ENCODE measurements around the gene TMEM198. TPM values are rescaled to one million over a fixed set of nuclear protein-coding genes. Genes with fewer than 3 reads are reported as not detected.

TMEM198 gene
- total and polyA plus RNA-seq, 2 experiments from 2014 or later: 1.7 to 5.8 TPM

DNA sequence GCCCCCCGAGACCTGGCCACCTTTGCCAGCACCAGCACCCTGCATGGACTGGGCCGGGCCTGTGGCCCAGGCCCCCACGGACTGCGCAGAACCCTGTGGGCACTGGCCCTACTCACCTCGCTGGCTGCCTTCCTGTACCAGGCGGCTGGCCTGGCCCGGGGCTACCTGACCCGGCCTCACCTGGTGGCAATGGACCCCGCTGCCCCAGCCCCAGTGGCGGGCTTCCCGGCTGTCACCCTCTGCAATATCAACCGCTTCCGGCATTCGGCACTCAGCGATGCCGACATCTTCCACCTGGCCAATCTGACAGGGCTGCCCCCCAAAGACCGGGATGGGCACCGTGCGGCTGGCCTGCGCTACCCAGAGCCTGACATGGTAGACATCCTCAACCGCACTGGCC lies 29.0 kb upstream of the TMEM198 start:
- no peaks in the 10 kb centered on the region for H3K9me3 ChIP-seq (ENCODE audit: low read depth)
- WGBS, 2 experiments (ENCODE audit: low coverage in 1 of 2, low lambda C conversion rate in 2 of 2, missing lambda C conversion rate in 2 of 2): 87 to 88% methylated on average over 20 to 21 of the region's 21 CpGs
- H3K4me2 ChIP-seq (ENCODE audit: unreplicated experiment): no peak overlapping the region
- H3K27ac ChIP-seq: no peak overlapping the region
- in situ Hi-C loops (cut with MboI): no loop called here
- H3K27me3 ChIP-seq (replicated peaks; ENCODE audit: insufficient read depth): peaks cover 17% of the 10 kb centered on the region
- no peaks in the 10 kb centered on the region for H3F3A ChIP-seq (ENCODE audit: insufficient read depth)
- H2AFZ ChIP-seq: no peak overlapping the region
- no peak overlapping the region for H3K9ac ChIP-seq
- H3K79me2 ChIP-seq (ENCODE audit: insufficient read depth): no peaks in the 10 kb centered on the region
- H3K4me1 ChIP-seq (ENCODE audit: insufficient read depth): peaks cover 5% of the 10 kb centered on the region; the same call in 1 of the 2 replicates
- no peaks in the 10 kb centered on the region for H4K20me1 ChIP-seq (ENCODE audit: insufficient read depth)
- no peak for DNase-seq
- no peaks in the 10 kb centered on the region for H3K36me3 ChIP-seq (ENCODE audit: low read depth)
- H3K4me3 ChIP-seq: no peak overlapping the region
- H3K9me2 ChIP-seq (ENCODE audit: insufficient read depth): no peaks in the 10 kb centered on the region
- TF ChIP-seq EZH2phosphoT487 (IDR thresholded peaks at IDR 0.05; ENCODE audit: insufficient read depth, low read depth): no peak
- TF ChIP-seq EZH2 (IDR thresholded peaks at IDR 0.05; ENCODE audit: insufficient read depth, poor library complexity, severe bottlenecking): no peak

DNA sequence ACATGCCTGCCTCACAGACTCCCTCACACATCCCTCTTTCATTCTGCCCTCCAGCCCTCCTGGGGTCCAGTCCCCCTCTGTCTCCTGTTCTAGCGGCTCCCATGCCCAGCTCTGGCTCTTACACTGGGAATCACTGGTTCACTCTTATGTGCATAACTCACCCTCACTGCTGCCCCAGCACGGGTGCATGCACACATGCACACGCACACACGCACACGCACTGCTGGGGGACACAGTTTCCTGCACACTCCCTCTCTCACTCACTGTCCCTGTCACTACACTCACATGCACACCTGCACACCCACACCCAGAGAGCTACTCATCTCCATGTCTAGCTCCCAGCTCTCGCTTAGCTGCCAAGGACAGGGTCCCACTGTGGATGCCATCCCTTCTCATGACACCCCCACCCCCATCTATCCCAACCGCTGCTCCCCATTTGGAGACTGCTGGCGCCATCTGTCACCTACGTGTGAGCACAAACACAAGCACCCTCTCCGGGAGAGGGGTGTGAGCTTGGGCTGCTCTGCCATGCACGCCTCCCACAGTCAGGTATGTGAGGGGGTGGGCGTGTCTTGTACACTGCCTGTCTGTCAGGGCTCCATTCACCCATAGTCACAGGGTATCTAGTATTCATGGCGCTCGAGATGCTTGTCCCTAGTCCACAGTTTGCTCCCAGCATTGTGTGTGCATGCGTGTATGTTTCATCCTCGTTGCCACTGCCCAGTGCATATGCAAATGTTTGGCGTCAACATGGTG lies 27.8 kb upstream of the TMEM198 start:
- no peaks in the 10 kb centered on the region for H3K9me2 ChIP-seq (ENCODE audit: insufficient read depth)
- no peaks in the 10 kb centered on the region for H3K36me3 ChIP-seq (ENCODE audit: low read depth)
- 77% methylated on average over 17 of the region's 17 CpGs for WGBS, 2 experiments (ENCODE audit: low coverage in 1 of 2, low lambda C conversion rate in 2 of 2, missing lambda C conversion rate in 2 of 2)
- no peaks in the 10 kb centered on the region for H4K20me1 ChIP-seq (ENCODE audit: insufficient read depth)
- peaks cover 9% of the 10 kb centered on the region for H3K4me1 ChIP-seq (ENCODE audit: insufficient read depth)
- no peak overlapping the region for H2AFZ ChIP-seq
- H3K4me3 ChIP-seq: no peak overlapping the region
- TF ChIP-seq EZH2 (IDR thresholded peaks at IDR 0.05; ENCODE audit: insufficient read depth, poor library complexity, severe bottlenecking) (no peak), EZH2phosphoT487 (IDR thresholded peaks at IDR 0.05; ENCODE audit: insufficient read depth, low read depth) (no peak)
- DNase-seq: no peak
- H3K79me2 ChIP-seq (ENCODE audit: insufficient read depth): no peaks in the 10 kb centered on the region
- H3F3A ChIP-seq (ENCODE audit: insufficient read depth): no peaks in the 10 kb centered on the region
- no peak overlapping the region for H3K9ac ChIP-seq
- no peak overlapping the region for H3K27ac ChIP-seq
- no peak overlapping the region for H3K4me2 ChIP-seq (ENCODE audit: unreplicated experiment)
- no peaks in the 10 kb centered on the region for H3K9me3 ChIP-seq (ENCODE audit: low read depth)
- in situ Hi-C loops (cut with MboI): no loop called here
- peaks cover 17% of the 10 kb centered on the region for H3K27me3 ChIP-seq (replicated peaks; ENCODE audit: insufficient read depth)

DNA sequence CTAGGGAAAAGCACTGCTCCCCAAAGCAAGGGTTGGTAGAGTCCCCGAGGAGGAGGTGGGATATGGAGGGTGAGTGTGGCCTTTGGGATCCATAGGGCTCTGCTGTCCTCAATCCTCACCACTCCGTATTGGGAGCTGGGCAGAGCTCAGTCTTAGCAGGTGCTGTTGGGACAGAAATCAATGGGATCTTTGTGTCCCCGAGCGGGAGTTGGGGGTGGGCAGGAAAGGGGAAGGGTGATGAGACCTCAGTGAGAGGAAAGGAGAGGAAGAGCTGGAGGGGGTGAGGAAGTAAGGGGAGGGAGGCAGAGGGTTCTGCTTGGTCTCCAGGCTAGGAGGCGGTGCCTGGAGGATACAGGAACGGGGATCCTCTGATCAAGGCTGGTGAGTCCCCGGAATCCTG lies 26.9 kb upstream of the TMEM198 start:
- Histone ChIP-seq H3K4me3 (no peak overlapping the region), H3K27ac (no peak overlapping the region), H3K9me2 (ENCODE audit: insufficient read depth) (no peaks in the 10 kb centered on the region), H2AFZ (no peak overlapping the region), H3K4me2 (ENCODE audit: unreplicated experiment) (no peak overlapping the region), H4K20me1 (ENCODE audit: insufficient read depth) (no peaks in the 10 kb centered on the region), H3K9me3 (ENCODE audit: low read depth) (no peaks in the 10 kb centered on the region), H3F3A (ENCODE audit: insufficient read depth) (peaks cover 3% of the 10 kb centered on the region; the same call in 1 of the 2 replicates), H3K79me2 (ENCODE audit: insufficient read depth) (no peaks in the 10 kb centered on the region), H3K36me3 (ENCODE audit: low read depth) (no peaks in the 10 kb centered on the region), H3K27me3 (replicated peaks; ENCODE audit: insufficient read depth) (peaks cover 17% of the 10 kb centered on the region), H3K4me1 (ENCODE audit: insufficient read depth) (peaks cover 17% of the 10 kb centered on the region), H3K9ac (no peak overlapping the region)
- in situ Hi-C loops (cut with MboI): no loop called here
- TF ChIP-seq EZH2phosphoT487 (IDR thresholded peaks at IDR 0.05; ENCODE audit: insufficient read depth, low read depth) (no peak), EZH2 (IDR thresholded peaks at IDR 0.05; ENCODE audit: insufficient read depth, poor library complexity, severe bottlenecking) (no peak)
- no peak for DNase-seq
- WGBS, 2 experiments (ENCODE audit: low coverage in 1 of 2, low lambda C conversion rate in 2 of 2, missing lambda C conversion rate in 2 of 2): 84 to 91% methylated on average over 4 to 7 of the region's 7 CpGs

DNA sequence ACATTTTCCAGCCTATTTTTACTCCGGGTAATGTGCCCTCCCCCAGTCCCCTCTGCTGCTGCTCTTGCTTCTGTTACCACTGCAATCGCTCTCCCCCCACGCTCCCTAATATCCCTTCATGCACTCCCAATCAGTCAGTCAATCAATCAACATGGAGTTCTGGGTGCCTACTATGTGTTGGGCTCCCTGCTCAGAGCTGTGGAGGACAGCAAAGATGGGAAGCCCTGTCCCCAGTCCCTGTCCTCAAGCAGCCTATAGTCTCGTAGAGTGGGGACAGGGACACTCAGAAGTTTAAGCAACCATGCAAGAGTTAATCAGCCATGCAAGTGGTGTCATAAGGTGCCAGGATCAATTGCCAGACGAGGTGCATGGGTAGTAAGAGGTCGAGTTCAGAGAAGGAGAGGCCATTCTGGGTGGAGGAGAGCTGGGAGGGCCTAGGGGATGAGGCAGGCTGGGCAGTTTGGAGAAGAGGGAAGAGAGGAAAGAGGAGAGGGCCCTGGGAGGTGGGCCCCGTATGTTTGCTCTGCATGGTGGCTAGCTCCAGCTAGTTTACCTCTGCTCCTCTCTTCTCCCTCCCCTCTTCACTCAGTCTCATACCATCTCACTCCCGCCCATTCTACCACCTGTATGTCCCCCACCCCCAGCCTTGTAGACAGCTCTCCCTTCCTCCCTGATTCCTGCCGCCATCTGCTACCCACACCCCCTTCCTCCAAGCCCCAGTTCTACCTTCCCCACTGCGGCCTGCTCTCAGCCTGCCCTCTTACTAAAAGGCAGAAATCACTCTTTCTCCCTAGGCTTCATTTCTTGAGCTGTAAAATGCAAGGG lies 25.7 kb upstream of the TMEM198 start:
- in situ Hi-C loops (cut with MboI): no loop called here
- H2AFZ ChIP-seq: no peak overlapping the region
- H3K9ac ChIP-seq: no peak overlapping the region
- no peak overlapping the region for H3K4me2 ChIP-seq (ENCODE audit: unreplicated experiment)
- no peak for TF ChIP-seq EZH2 (IDR thresholded peaks at IDR 0.05; ENCODE audit: insufficient read depth, poor library complexity, severe bottlenecking)
- no peak for TF ChIP-seq EZH2phosphoT487 (IDR thresholded peaks at IDR 0.05; ENCODE audit: insufficient read depth, low read depth)
- DNase-seq: no peak
- H3F3A ChIP-seq (ENCODE audit: insufficient read depth): peaks cover 5% of the 10 kb centered on the region; the same call in 1 of the 2 replicates
- H3K9me2 ChIP-seq (ENCODE audit: insufficient read depth): no peaks in the 10 kb centered on the region
- H3K4me3 ChIP-seq: no peak overlapping the region
- no peaks in the 10 kb centered on the region for H4K20me1 ChIP-seq (ENCODE audit: insufficient read depth)
- peaks cover 12% of the 10 kb centered on the region for H3K27me3 ChIP-seq (replicated peaks; ENCODE audit: insufficient read depth)
- no peaks in the 10 kb centered on the region for H3K36me3 ChIP-seq (ENCODE audit: low read depth)
- no peak overlapping the region for H3K27ac ChIP-seq
- no peaks in the 10 kb centered on the region for H3K79me2 ChIP-seq (ENCODE audit: insufficient read depth)
- H3K4me1 ChIP-seq (ENCODE audit: insufficient read depth): peaks cover 19% of the 10 kb centered on the region
- WGBS, 2 experiments (ENCODE audit: low coverage in 1 of 2, low lambda C conversion rate in 2 of 2, missing lambda C conversion rate in 2 of 2): 60 to 67% methylated on average over 9 to 10 of the region's 10 CpGs
- H3K9me3 ChIP-seq (ENCODE audit: low read depth): no peaks in the 10 kb centered on the region

Measured in GM23248 (cell line).